CD4-positive, alpha-beta T cell treated with Interleukin-15 for 1 hour (primary cell): ENCODE measurements around the gene FPR2.
A peak's percentile ranks its signal among the peaks of the same experiment; 100 is the strongest.

Experiments used
- DNase-seq: peaks from one replicate; pipeline ENCODE4 v3.0.0-alpha.2; 2020

FPR2 gene

GRCh38 chr19:51807925-51808324 is 46.9 kb downstream of the FPR2 start:
- DNase-seq = no peak

DNA sequence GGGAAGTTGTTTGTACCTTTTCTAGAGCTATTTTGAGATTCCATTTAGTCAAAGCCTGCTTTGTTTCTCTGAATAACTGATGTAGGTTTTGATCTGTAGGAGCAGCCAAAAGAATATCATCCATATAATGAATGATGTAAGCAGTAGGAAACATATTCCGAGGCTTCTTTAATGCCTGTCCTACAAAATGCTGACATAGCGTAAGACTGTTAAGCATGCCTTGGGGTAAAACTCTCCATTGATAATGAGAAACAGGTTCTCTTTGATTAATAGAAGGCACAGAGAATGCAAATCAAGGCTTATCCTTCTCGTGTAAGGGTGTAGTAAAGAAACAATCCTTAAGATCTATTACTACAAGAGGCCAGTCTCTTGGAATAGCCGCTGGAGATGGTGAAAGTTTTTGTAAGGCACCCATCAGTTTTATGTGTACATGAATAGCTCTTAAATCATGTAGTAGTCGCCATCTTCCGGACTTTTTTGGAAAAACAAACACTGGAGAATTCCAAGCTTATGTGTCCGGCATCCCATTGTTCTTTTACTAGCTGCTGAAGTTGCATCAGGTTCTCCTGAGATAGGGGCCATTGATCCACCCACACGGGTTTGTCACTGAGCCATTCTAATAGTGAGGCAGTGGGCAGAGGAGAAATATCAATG is 47.5 kb downstream of the FPR2 start:
- DNase-seq = no peak

- DNase-seq = no peak
Measured at GRCh38 chr19:51809787-51810186, 48.8 kb downstream of the FPR2 start.

DNA sequence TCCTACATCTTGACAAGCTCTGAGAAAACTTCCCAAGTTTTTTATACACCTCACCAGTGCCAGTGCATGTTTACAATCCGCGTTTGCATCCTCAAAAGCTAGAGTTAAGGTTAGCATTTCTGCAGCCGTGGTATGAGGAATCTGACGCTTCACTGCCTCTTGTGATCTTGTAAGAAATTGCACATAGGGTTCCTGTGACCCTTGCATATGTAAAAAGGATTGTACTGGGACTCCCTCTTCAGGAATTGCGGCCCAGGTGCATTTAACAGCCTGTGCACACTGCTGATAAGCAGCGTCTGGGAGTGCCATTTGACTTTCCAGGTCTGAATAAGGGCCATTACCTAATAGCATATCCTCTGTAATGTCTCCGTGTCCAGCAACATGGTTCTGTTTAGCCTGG is 49.2 kb downstream of the FPR2 start:
- no peak for DNase-seq

- peak; percentile 77 for DNase-seq
Measured at GRCh38 chr19:51811344-51811743, 50.4 kb downstream of the FPR2 start.

GRCh38 chr19:51815043-51815442 is 54.1 kb downstream of the FPR2 start:
- peak; percentile 30 for DNase-seq

DNA sequence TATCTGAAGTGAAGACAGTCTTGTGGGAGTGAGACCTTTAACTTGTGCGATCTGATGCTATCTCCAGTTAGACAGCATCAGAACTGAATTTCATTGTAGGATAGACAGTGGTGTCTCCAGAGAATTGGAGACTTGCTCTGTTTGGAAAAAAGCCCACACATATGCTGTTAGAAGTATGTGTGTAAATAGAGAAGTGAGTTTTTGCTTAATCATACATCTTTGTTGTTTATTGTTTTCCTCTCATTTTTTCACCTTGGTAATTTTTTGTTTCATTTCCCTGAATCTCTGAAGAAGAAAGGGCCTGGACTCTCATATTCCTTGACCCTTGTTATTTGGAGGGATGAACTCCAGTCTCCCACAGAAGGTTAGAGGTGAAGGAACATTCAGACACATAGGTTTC is 55.7 kb downstream of the FPR2 start:
- no peak for DNase-seq

GRCh38 chr19:51820011-51820410 is 59.0 kb downstream of the FPR2 start:
- no peak for DNase-seq
